DOHH2 (cell line): ENCODE results near the gene PXMP2.

Experiments
- CTCF ChIP-seq: fragments of 200-600 bp; sonication (generic); IDR thresholded peaks from one replicate; pipeline ENCODE4 v1.5.1; 2014; ENCODE audit warnings: antibody characterized with exemption, mild to moderate bottlenecking, low read depth, low read length; ENCODE audit not compliant: poor library complexity, severe bottlenecking
- EZH2phosphoT487 ChIP-seq: fragments of 200-600 bp; sonication (generic); IDR thresholded peaks from 2 replicates; pipeline ENCODE4 v1.6.1; 2017; ENCODE audit warnings: borderline replicate concordance, mild to moderate bottlenecking, antibody characterized with exemption, low read length, moderate library complexity, mixed read lengths

- no peak for TF ChIP-seq CTCF
- TF ChIP-seq EZH2phosphoT487 = no peak
Measured at GRCh38 chr12:132708150-132708549, 20.8 kb downstream of the PXMP2 start.
